GM12878 (cell line): Measurements from ENCODE around the gene ETS1. TPM values are rescaled to one million over a fixed set of nuclear protein-coding genes. Genes with fewer than 3 reads are reported as not detected.
A peak's percentile ranks its signal among the peaks of the same experiment; 100 is the strongest.

Experiments used
- ASH2L ChIP-seq: fragments of 300-600, 200-600 bp; sonication (generic); IDR thresholded peaks from 2 replicates; pipeline ENCODE4 v1.6.1; 2017; ENCODE audit warnings: low read depth, mild to moderate bottlenecking, borderline replicate concordance
- CREB1 ChIP-seq: IDR thresholded peaks from 2 replicates; pipeline ENCODE4 v1.6.1; 2012; ENCODE audit warnings: low read depth, mild to moderate bottlenecking, inconsistent platforms
- EED ChIP-seq: sonication (generic); IDR thresholded peaks from 2 replicates; pipeline ENCODE4 v1.6.1; 2016; ENCODE audit warnings: antibody characterized with exemption, low read depth
- EP300 ChIP-seq, 2 experiments: fragments of 150-350 bp in 1 of 2; IDR thresholded peaks; 2 replicates each; pipeline ENCODE4 v1.6.1; 2011 to 2012; ENCODE audit warnings: low read depth in 2 of 2, low read length in 2 of 2, borderline replicate concordance in 1 of 2, improper control_type of control experiment in 1 of 2, inconsistent platforms in 1 of 2; ENCODE audit not compliant: control insufficient read depth in 1 of 2
- IKZF1 ChIP-seq: fragments of 450-650 bp; conservative IDR thresholded peaks from 2 replicates; pipeline ENCODE4 v1.6.1; 2017; ENCODE audit warnings: antibody characterized with exemption, mild to moderate bottlenecking
- KLF5 ChIP-seq: fragments of 450-650 bp; IDR thresholded peaks from 2 replicates; pipeline ENCODE4 v1.6.1; 2014; ENCODE audit warnings: mild to moderate bottlenecking; ENCODE audit not compliant: partially characterized antibody
- MEF2A ChIP-seq: IDR thresholded peaks from 2 replicates; pipeline ENCODE4 v1.6.1; 2011; ENCODE audit warnings: low read depth, mild to moderate bottlenecking, low read length, moderate library complexity; ENCODE audit not compliant: insufficient read depth
- MTA3 ChIP-seq: IDR thresholded peaks from 2 replicates; pipeline ENCODE4 v1.6.1; 2012; ENCODE audit warnings: low read length, inconsistent platforms, borderline replicate concordance
- NR2F1 ChIP-seq: fragments of 450-650 bp; conservative IDR thresholded peaks from 2 replicates; pipeline ENCODE4 v1.6.1; 2017; ENCODE audit warnings: mild to moderate bottlenecking
- PAX8 ChIP-seq: fragments of 450-650 bp; IDR thresholded peaks from 2 replicates; pipeline ENCODE4 v1.6.1; 2017; ENCODE audit warnings: mild to moderate bottlenecking, moderate library complexity
- POU2F2 ChIP-seq: IDR thresholded peaks from 3 replicates; pipeline ENCODE4 v1.6.1; 2011; ENCODE audit warnings: low read depth, mild to moderate bottlenecking, low read length, borderline replicate concordance
- SMAD5 ChIP-seq: IDR thresholded peaks from 2 replicates; pipeline ENCODE4 v1.6.1; 2016; ENCODE audit warnings: antibody characterized with exemption, low read depth
- SMC3 ChIP-seq: IDR thresholded peaks from 2 replicates; pipeline ENCODE4 v1.6.1; 2011; ENCODE audit warnings: low read length, improper control_type of control experiment, borderline replicate concordance
- WRNIP1 ChIP-seq: IDR thresholded peaks from 2 replicates; pipeline ENCODE4 v1.6.1; 2011; ENCODE audit warnings: low read depth, low read length, improper control_type of control experiment, borderline replicate concordance
- YY1 ChIP-seq: IDR thresholded peaks from 2 replicates; pipeline ENCODE4 v1.6.1; 2011; ENCODE audit warnings: low read depth, mild to moderate bottlenecking, low read length
- ZBED1 ChIP-seq: IDR thresholded peaks from 2 replicates; pipeline ENCODE4 v1.6.1; 2016; ENCODE audit warnings: borderline replicate concordance
- ZNF217 ChIP-seq: fragments of 450-650 bp; IDR thresholded peaks from 2 replicates; pipeline ENCODE4 v1.6.1; 2017; ENCODE audit warnings: antibody characterized with exemption, mild to moderate bottlenecking
- ZNF622 ChIP-seq: fragments of 450-650 bp; IDR thresholded peaks from 2 replicates; pipeline ENCODE4 v1.6.1; 2017; ENCODE audit warnings: mild to moderate bottlenecking, inconsistent platforms
- polyA plus RNA-seq, 11 experiments: library from polyadenylated mRNA; depleted of rRNA in 4 of 11; unstranded in 6 of 11; stranded (reverse) in 5 of 11; fragments of >200 nt; fragmentation: Nextera tagmentation in 4 of 11; fragmentation: Illumina TruSeq in 1 of 11; extraction: Ambion mirVana in 4 of 11; extraction: Trizol in 1 of 11; gene quantifications; 1 replicate in 1 of 11; 2 replicates in 10 of 11; pipeline versions ENCODE4 v1.2.1 to v1.2.3, GENCODE V29; 2011 to 2016; ENCODE audit warnings: inconsistent platforms in 2 of 11, missing spikeins in 2 of 11, low read depth in 1 of 11
- total RNA-seq, 4 experiments: library from RNA; depleted of rRNA in 3 of 4; stranded (reverse); fragments of >200 nt in 3 of 4; fragmentation: Illumina TruSeq in 1 of 4; extraction: Trizol in 1 of 4; gene quantifications; 2 replicates each; pipeline versions ENCODE4 v1.2.1 to v1.2.3, GENCODE V29; 2013 to 2021
- TF ChIP-seq, protein P1 (sequence below): fragments of 450-650 bp; conservative IDR thresholded peaks from 2 replicates; pipeline ENCODE4 v1.6.1; 2017; ENCODE audit warnings: mild to moderate bottlenecking, moderate library complexity
- TF ChIP-seq, protein P2 (sequence below): fragments of 450-650 bp; IDR thresholded peaks from 2 replicates; pipeline ENCODE4 v1.6.1; 2017; ENCODE audit warnings: mild to moderate bottlenecking, moderate library complexity
- TF ChIP-seq, protein P3 (sequence below), 3 experiments: IDR thresholded peaks in 2 of 3; conservative IDR thresholded peaks in 1 of 3; 2 replicates each; pipeline ENCODE4 v1.5.1; 2011; ENCODE audit warnings: low read depth in 3 of 3, low read length in 3 of 3, mild to moderate bottlenecking in 3 of 3, control low read depth in 2 of 3, moderate library complexity in 2 of 3, inconsistent platforms in 1 of 3, mixed read lengths in 1 of 3; ENCODE audit not compliant: control insufficient read depth in 2 of 3, insufficient read depth in 1 of 3; ENCODE audit errors: extremely low read depth in 1 of 3
- TF ChIP-seq, protein P4 (sequence below): IDR thresholded peaks from 2 replicates; pipeline ENCODE4 v1.6.1; 2012; ENCODE audit warnings: low read length, inconsistent platforms

ETS1 gene
- total and polyA plus RNA-seq, 10 of the 15 experiments (the other 5 are each of a cell fraction or from before 2014, with no cell fraction given): 12.5 to 112 (median 55.5) TPM

DNA sequence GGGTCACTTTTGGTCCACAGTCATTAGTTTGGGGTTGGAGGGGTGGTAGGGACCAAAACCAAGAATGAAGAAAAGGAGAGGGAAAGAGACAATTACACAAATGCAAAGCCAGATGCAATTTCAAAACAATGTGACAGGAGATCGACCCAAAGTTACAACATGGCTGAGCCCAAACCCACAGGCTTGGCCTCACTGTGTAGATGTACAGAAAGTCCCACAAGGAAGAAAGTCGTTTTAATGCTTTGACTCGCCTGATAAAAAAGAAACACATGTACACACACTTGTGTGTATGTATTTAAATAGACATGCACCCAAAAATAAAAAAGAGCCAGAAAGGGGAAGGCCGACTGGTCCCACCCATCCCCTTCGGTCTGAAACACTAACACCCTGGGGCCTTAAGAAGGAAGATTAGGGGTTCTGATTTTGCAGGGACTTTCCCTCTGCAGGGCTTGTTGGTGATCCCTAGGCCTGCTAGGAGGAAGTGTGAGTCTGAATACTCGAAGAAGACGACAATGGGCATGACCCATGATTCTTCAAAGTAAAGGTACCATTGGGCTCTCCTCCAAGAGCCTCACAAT, 104.1 kb downstream of the ETS1 start (continued):
- TF ChIP-seq, protein P1, sequence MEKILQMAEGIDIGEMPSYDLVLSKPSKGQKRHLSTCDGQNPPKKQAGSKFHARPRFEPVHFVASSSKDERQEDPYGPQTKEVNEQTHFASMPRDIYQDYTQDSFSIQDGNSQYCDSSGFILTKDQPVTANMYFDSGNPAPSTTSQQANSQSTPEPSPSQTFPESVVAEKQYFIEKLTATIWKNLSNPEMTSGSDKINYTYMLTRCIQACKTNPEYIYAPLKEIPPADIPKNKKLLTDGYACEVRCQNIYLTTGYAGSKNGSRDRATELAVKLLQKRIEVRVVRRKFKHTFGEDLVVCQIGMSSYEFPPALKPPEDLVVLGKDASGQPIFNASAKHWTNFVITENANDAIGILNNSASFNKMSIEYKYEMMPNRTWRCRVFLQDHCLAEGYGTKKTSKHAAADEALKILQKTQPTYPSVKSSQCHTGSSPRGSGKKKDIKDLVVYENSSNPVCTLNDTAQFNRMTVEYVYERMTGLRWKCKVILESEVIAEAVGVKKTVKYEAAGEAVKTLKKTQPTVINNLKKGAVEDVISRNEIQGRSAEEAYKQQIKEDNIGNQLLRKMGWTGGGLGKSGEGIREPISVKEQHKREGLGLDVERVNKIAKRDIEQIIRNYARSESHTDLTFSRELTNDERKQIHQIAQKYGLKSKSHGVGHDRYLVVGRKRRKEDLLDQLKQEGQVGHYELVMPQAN: no peak
- TF ChIP-seq IKZF1 (peak; percentile 65; the same call in 1 of the 2 replicates), PAX8 (no peak), SMAD5 (no peak), SMC3 (peak; percentile 14; the same call in 1 of the 2 replicates), KLF5 (no peak), WRNIP1 (no peak), CREB1 (peak; percentile 0; the same call in 1 of the 2 replicates), EED (peak; percentile 76), ZNF622 (no peak), ZNF217 (no peak), EP300 (IDR thresholded peaks at IDR 0.05; ENCODE audit: borderline replicate concordance in 1 of 2, control insufficient read depth in 1 of 2, low read depth in 2 of 2, low read length in 2 of 2) (peak in 1 of 2 experiments; percentile 24; a peak in 1 of 4 replicates), ZBED1 (no peak; the same call in 1 of the 2 replicates), YY1 (peak; percentile 69; the same call in 1 of the 2 replicates), MEF2A (peak; percentile 70), NR2F1 (peak; percentile 62), ASH2L (no peak), POU2F2 (peak; percentile 46; the same call in 1 of the 3 replicates), MTA3 (peak; percentile 55; the same call in 1 of the 2 replicates)
- TF ChIP-seq, protein P2, sequence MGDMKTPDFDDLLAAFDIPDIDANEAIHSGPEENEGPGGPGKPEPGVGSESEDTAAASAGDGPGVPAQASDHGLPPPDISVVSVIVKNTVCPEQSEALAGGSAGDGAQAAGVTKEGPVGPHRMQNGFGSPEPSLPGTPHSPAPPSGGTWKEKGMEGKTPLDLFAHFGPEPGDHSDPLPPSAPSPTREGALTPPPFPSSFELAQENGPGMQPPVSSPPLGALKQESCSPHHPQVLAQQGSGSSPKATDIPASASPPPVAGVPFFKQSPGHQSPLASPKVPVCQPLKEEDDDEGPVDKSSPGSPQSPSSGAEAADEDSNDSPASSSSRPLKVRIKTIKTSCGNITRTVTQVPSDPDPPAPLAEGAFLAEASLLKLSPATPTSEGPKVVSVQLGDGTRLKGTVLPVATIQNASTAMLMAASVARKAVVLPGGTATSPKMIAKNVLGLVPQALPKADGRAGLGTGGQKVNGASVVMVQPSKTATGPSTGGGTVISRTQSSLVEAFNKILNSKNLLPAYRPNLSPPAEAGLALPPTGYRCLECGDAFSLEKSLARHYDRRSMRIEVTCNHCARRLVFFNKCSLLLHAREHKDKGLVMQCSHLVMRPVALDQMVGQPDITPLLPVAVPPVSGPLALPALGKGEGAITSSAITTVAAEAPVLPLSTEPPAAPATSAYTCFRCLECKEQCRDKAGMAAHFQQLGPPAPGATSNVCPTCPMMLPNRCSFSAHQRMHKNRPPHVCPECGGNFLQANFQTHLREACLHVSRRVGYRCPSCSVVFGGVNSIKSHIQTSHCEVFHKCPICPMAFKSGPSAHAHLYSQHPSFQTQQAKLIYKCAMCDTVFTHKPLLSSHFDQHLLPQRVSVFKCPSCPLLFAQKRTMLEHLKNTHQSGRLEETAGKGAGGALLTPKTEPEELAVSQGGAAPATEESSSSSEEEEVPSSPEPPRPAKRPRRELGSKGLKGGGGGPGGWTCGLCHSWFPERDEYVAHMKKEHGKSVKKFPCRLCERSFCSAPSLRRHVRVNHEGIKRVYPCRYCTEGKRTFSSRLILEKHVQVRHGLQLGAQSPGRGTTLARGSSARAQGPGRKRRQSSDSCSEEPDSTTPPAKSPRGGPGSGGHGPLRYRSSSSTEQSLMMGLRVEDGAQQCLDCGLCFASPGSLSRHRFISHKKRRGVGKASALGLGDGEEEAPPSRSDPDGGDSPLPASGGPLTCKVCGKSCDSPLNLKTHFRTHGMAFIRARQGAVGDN: peak; percentile 47; the same call in 1 of the 2 replicates
- TF ChIP-seq, protein P3, sequence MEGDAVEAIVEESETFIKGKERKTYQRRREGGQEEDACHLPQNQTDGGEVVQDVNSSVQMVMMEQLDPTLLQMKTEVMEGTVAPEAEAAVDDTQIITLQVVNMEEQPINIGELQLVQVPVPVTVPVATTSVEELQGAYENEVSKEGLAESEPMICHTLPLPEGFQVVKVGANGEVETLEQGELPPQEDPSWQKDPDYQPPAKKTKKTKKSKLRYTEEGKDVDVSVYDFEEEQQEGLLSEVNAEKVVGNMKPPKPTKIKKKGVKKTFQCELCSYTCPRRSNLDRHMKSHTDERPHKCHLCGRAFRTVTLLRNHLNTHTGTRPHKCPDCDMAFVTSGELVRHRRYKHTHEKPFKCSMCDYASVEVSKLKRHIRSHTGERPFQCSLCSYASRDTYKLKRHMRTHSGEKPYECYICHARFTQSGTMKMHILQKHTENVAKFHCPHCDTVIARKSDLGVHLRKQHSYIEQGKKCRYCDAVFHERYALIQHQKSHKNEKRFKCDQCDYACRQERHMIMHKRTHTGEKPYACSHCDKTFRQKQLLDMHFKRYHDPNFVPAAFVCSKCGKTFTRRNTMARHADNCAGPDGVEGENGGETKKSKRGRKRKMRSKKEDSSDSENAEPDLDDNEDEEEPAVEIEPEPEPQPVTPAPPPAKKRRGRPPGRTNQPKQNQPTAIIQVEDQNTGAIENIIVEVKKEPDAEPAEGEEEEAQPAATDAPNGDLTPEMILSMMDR (IDR thresholded peaks at IDR 0.05 in 2 of 3, conservative IDR thresholded peaks at IDR 0.05 in 1 of 3; ENCODE audit: control insufficient read depth in 2 of 3, extremely low read depth in 1 of 3, insufficient read depth in 1 of 3, low read depth in 3 of 3, low read length in 3 of 3): no peak
- TF ChIP-seq, protein P4, sequence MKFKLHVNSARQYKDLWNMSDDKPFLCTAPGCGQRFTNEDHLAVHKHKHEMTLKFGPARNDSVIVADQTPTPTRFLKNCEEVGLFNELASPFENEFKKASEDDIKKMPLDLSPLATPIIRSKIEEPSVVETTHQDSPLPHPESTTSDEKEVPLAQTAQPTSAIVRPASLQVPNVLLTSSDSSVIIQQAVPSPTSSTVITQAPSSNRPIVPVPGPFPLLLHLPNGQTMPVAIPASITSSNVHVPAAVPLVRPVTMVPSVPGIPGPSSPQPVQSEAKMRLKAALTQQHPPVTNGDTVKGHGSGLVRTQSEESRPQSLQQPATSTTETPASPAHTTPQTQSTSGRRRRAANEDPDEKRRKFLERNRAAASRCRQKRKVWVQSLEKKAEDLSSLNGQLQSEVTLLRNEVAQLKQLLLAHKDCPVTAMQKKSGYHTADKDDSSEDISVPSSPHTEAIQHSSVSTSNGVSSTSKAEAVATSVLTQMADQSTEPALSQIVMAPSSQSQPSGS: peak; percentile 63
